GM19240 (cell line): ENCODE measurements around the gene TMC1.
A peak's percentile ranks its signal among the peaks of the same experiment; 100 is the strongest.
"Not testable (repeated sequence)": the region's sequence is repeated elsewhere in the genome, so short reads cannot be mapped to it uniquely, and the experiment has no call there.

ENCODE experiments used
- DNase-seq: peaks from one replicate; pipeline ENCODE4 v3.0.0; 2011; ENCODE audit warnings: low spot score; ENCODE audit not compliant: insufficient read length

TMC1 gene

GRCh38 chr9:72521416-72521815, at the start of gene TMC1:
TMC1 (plus strand) TSS chr9:72521608; CDS start chr9:72648649, 127,041 bp downstream.
- DNase-seq, result not testable (repeated sequence)

DNA sequence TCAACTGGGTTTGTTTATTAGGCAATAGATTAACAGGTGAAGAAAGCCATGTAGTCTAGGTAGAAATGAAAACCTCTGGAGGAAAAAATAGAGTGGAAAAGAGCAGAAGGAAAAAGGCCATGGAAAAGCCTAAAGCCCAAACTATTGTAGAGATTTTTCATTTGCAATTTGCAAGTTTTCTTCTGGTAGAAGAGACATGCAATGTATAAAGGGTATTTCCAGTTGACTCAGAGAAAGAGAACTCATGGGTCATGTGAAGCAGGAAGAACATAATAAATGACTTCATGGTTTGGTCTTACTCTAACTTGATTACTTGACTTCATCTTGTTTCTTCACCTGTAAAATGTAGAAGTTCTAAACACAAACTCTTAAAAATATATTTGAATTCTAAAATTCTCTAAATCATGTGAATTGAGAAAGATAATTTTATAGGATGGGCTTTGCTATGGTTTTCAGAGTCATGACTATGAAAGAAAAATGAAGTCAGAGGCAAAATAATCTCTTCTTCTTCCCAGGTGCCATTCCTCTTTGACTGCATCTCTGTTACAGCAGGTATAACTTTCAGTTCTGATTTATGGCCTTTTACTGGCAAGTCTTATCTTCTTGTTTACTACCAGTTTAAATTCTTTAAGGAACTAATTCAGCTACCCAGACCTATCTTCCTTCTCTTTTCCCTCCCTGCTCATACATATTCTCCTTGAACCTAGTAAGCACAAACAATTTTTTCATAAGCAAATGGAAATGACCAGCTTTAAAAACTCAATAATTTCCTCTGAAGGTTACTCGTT, 47.7 kb upstream of the TMC1 start:
- no peak for DNase-seq

DNA sequence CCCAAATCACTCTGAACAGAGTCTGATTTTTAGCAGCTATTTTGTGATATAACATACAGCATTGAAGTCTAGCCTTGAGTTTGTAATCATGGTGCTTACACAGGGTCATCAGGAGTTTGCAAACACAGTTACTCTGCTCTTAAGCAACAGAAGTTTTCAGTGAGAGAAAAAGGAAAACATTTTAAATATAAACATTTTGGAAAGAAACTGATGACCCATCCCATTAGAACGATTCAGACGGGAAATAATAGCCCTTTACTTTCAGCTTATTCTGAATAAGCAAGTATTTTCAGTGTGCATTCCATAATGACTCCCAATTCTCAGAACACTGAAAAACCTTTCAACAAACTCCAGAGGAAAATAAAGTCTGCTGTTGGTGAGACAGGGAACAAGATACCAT, 46.7 kb upstream of the TMC1 start:
- no peak for DNase-seq

GRCh38 chr9:72476100-72476499, 45.3 kb upstream of the TMC1 start:
- DNase-seq, result no peak

DNA sequence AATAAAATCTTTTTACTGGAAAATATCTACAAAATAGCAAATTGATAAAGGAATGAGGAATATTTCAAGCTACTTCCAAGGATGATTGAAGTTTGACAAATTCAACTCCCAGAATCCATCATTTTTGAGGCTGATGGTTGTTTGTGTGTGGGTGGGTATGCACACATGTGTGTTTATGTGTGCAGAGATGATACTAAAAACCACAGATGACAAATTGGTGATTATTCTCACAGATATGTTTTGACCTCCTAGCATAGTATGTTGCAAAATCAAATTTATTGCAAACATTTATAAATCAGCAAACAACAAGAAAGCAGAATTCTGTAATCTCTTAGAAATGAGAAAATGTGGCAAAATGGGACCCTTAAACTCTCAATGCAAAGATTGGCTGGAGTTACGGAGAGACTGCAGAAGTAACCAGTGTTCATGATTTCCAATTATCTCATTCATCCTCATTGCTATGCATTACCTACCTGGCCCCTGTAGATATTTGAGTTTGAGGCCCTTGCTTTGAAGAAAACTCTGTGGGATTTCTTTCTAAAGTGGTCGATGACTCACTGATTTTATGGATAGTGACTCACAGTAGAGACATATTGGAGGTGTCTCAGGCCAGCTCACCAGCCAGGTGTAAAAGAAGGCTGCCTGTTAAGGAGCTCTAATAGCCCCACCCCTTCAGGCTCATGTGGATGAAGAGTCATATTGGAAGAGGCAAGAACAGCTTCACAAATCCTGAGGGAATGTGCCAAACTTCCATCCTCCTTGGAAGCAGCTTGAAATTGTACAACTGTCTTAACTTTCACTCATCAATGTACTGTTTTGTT, 44.6 kb upstream of the TMC1 start:
- DNase-seq, result no peak

GRCh38 chr9:72477930-72478518, 43.4 kb upstream of the TMC1 start:
- DNase-seq, result no peak

DNA sequence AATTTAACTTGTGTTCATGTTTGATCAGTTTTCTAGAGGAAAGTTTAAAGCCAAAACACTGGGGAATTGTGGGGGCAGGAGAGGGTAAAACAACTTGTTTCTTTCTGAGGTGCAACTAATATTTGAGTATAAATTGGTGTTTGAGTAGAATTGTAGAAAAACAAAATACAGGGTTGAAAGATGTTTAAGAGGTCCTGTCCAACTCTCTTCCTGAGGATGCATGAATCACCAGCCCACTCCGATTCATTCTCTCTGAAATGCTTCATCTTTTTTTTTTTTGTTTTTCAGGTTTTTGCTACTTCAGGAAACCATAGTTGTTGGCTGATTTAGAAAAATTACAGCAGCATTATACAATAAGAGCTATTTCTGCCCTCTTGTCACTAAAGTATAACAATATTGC, 42.4 kb upstream of the TMC1 start:
- no peak for DNase-seq

DNA sequence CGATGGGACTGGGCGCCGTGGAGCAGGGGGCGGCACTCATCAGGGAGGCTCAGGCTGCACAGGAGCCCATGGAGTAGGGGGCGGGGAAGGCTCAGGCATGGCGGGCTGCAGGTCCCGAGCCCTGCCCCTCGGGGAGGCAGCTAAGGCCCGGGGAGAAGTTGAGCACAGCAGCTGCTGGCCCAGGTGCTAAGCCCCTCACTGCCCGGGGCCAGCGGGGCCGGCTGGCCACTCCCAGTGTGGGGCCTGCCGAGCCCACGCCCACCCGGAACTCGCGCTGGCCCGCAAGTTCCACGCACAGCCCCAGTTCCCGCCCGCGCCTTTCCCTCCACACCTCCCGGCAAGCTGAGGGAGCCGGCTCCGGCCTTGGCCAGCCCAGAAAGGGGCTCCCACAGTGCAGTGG, 41.1 kb upstream of the TMC1 start:
- not testable (repeated sequence) for DNase-seq

DNA sequence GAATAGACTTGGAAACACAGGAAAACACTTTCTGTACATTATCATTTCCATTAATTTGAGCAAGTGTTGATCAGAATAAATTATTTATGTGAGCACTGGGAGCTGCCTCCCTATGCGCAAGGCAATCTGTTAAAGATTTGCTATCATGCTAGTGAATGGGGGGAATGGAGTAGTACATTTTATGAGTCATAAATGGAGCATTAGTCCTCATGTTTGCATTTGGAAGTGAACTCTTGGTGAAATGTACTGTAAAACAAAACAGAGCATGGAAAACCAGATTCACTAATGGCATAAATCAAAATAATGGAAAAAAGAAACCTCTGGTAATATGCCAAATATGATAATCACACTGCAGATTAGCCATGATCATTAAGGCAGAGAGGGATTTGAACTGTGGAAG, 40.5 kb upstream of the TMC1 start:
- no peak for DNase-seq

- no peak for DNase-seq
Measured at GRCh38 chr9:72485821-72486593, 35.4 kb upstream of the TMC1 start.

- DNase-seq, result no peak
Measured at GRCh38 chr9:72486594-72486955, 34.8 kb upstream of the TMC1 start.

- not testable (repeated sequence) for DNase-seq
Measured at GRCh38 chr9:72487665-72488064, 33.7 kb upstream of the TMC1 start.

- DNase-seq, result no peak
Measured at GRCh38 chr9:72489986-72490385, 31.4 kb upstream of the TMC1 start.

GRCh38 chr9:72491242-72491641, 30.2 kb upstream of the TMC1 start:
- no peak for DNase-seq

DNA sequence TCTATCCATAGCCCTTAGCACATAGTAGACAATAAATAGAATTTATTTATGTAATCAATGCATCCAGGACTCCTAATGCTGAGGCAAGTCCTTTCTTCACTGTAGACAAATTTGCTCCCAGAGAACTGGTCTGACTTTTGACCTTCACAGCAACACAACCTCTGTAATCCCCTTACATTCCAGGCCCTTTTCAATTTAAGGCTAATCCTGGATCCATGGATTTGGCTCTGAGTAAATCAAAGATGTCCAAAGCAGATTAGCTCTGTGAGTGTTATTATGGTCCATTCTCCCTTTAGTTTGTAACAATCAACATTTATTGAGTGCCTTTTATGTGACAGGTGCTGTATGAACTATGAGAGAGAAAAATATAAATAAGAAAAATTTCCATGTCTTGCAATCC, 27.4 kb upstream of the TMC1 start:
- DNase-seq, result no peak

GRCh38 chr9:72497447-72498046, 23.9 kb upstream of the TMC1 start:
- DNase-seq, result no peak

- no peak for DNase-seq
Measured at GRCh38 chr9:72506615-72507014, 14.8 kb upstream of the TMC1 start.

- no peak for DNase-seq
Measured at GRCh38 chr9:72509053-72509452, 12.4 kb upstream of the TMC1 start.

DNA sequence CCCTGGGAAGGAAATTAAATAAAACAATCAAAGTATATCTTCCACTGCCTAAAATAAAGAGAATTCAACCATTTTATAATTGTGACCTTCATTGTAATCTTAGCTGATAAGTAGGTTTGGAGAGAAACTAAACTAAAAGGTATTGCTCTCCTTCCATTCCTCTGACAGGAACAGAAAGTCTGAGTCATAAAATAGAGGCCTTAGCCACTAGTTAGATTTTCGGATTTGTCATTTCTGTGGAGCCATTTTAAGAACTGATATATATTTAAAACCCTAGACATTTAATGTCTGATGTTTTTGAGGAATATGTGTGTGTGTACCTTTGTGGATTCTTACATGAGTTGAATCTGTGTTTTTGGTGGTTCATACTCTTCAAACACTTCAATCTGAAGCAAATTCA, 11.8 kb upstream of the TMC1 start:
- peak; percentile 40 for DNase-seq

- not testable (repeated sequence) for DNase-seq
Measured at GRCh38 chr9:72521011-72521410, 397 bp upstream of the TMC1 start.
